GM12878 (cell line): ENCODE results near the gene CYSLTR2. TPM values are rescaled to one million over a fixed set of nuclear protein-coding genes. Genes with fewer than 3 reads are reported as not detected.

Experiments
- ATAC-seq: fragments of 200-7000 bp; cut with Tn5 transposase; 3 replicates; pipeline ENCODE4 v1.9.1; 2020; ENCODE audit warnings: mild to moderate bottlenecking, moderate library complexity
- BruUV-seq: library from RNA; stranded (reverse); fragments of 400-500 nt; replicated peaks from 2 replicates; lab custom pipeline; 2021; lab: Mats Ljungman, UMichigan
- CTCF ChIA-PET: fragments of 300-600 bp; sonication (Branson Sonifier 250); formaldehyde crosslinking; extraction: SDS; loops from one replicate; lab custom pipeline; 2021; ENCODE audit warnings: inconsistent platforms; lab: Yijun Ruan, JAX
- POLR2A ChIA-PET: fragments of 350-600 bp; formaldehyde crosslinking; extraction: SDS; loops from one replicate; lab custom pipeline; 2021; ENCODE audit warnings: inconsistent platforms; lab: Charles Lee
- RAD21 ChIA-PET: fragments of 300-600 bp; sonication (Branson Sonifier 250); formaldehyde crosslinking; loops from one replicate; lab custom pipeline; 2023; ENCODE audit warnings: antibody characterized with exemption; ENCODE audit not compliant: unreplicated experiment; lab: Charles Lee
- SMC1A ChIA-PET: fragments of 300-600 bp; sonication (Branson Sonifier 250); formaldehyde crosslinking; loops from one replicate; lab custom pipeline; 2023; ENCODE audit not compliant: unreplicated experiment, uncharacterized antibody; lab: Charles Lee
- DNase-seq: peaks from one replicate; pipeline ENCODE4 v3.0.0-alpha.2; 2011; ENCODE audit warnings: low read depth, low spot score
- FAIRE-seq: peaks from 3 replicates; lab custom pipeline; 2011; peaks lifted over from hg19 to GRCh38; lab: Jason Lieb, UNC
- H2AFZ ChIP-seq: 2 replicates; pipeline ENCODE4 v1.6.0; 2011; ENCODE audit warnings: low read depth, low read length, control low read depth; ENCODE audit not compliant: control insufficient read depth
- H3K27ac ChIP-seq: 2 replicates; pipeline ENCODE4 v1.5.1; 2011; ENCODE audit warnings: control low read depth; ENCODE audit not compliant: control insufficient read depth, insufficient read depth
- H3K27me3 ChIP-seq, 2 experiments: replicated peaks in 1 of 2; 2 replicates each; pipeline versions ENCODE4 v1.6.0 to v1.6.1; 2011; ENCODE audit warnings: low read length in 1 of 2; ENCODE audit not compliant: control insufficient read depth in 2 of 2, insufficient read depth in 2 of 2
- H3K36me3 ChIP-seq, 2 experiments: 2 replicates each; pipeline ENCODE4 v1.5.1; 2011; ENCODE audit warnings: low read length in 1 of 2; ENCODE audit not compliant: control insufficient read depth in 2 of 2, insufficient read depth in 2 of 2
- H3K4me1 ChIP-seq: 2 replicates; pipeline ENCODE4 v1.6.1; 2011; ENCODE audit warnings: mild to moderate bottlenecking, low read length, moderate library complexity, mixed read lengths; ENCODE audit not compliant: control insufficient read depth, insufficient read depth
- H3K4me2 ChIP-seq: 2 replicates; pipeline ENCODE4 v1.6.0; 2011; ENCODE audit warnings: control low read depth; ENCODE audit not compliant: control insufficient read depth, insufficient read depth
- H3K4me3 ChIP-seq: fragments of 200-600 bp; sonication (generic); 2 replicates; pipeline ENCODE4 v1.5.1; 2016
- H3K79me2 ChIP-seq: 2 replicates; pipeline ENCODE4 v1.6.0; 2011; ENCODE audit warnings: low read length; ENCODE audit not compliant: control insufficient read depth, insufficient read depth
- H3K9ac ChIP-seq: 2 replicates; pipeline ENCODE4 v1.8.0; 2011; ENCODE audit warnings: low read length, control low read depth, mixed read lengths; ENCODE audit not compliant: control insufficient read depth, insufficient read depth
- H3K9me3 ChIP-seq: replicated peaks from 3 replicates; pipeline ENCODE4 v1.5.1; 2011; ENCODE audit warnings: mild to moderate bottlenecking, low read length; ENCODE audit not compliant: control insufficient read depth, insufficient read depth
- H4K20me1 ChIP-seq: 2 replicates; pipeline ENCODE4 v1.6.0; 2011; ENCODE audit not compliant: control insufficient read depth, insufficient read depth
- BRCA1 ChIP-seq: IDR thresholded peaks from 2 replicates; pipeline ENCODE4 v1.6.1; 2011; ENCODE audit warnings: low read depth, low read length, improper control_type of control experiment
- CHD1 ChIP-seq: IDR thresholded peaks from 2 replicates; pipeline ENCODE4 v1.6.1; 2012; ENCODE audit warnings: low read depth, low read length, improper control_type of control experiment
- CREM ChIP-seq: IDR thresholded peaks from 2 replicates; pipeline ENCODE4 v1.6.1; 2014; ENCODE audit warnings: antibody characterized with exemption, low read depth
- FOXK2 ChIP-seq: fragments of 450-650 bp; IDR thresholded peaks from 2 replicates; pipeline ENCODE4 v1.6.1; 2017; ENCODE audit warnings: mild to moderate bottlenecking, moderate library complexity
- NR2C1 ChIP-seq: fragments of 450-650 bp; IDR thresholded peaks from 2 replicates; pipeline ENCODE4 v1.6.1; 2017; ENCODE audit warnings: antibody characterized with exemption, mild to moderate bottlenecking, moderate library complexity
- RAD21 ChIP-seq: IDR thresholded peaks from 2 replicates; pipeline ENCODE4 v1.6.1; 2011; ENCODE audit warnings: mild to moderate bottlenecking, low read depth, low read length, moderate library complexity; ENCODE audit not compliant: insufficient read depth
- SKIL ChIP-seq: fragments of 450-650 bp; IDR thresholded peaks from 2 replicates; pipeline ENCODE4 v1.6.1; 2017; ENCODE audit warnings: mild to moderate bottlenecking, low read depth, inconsistent platforms; ENCODE audit not compliant: poor library complexity, severe bottlenecking
- SMARCA5 ChIP-seq: fragments of 450-650 bp; IDR thresholded peaks from 2 replicates; pipeline ENCODE4 v1.6.1; 2017; ENCODE audit warnings: mild to moderate bottlenecking
- TCF7 ChIP-seq: IDR thresholded peaks from 2 replicates; pipeline ENCODE4 v1.6.1; 2014; ENCODE audit warnings: antibody characterized with exemption, borderline replicate concordance
- WGBS: methylation state at CpG from one replicate; pipeline ENCODE4 v1.1.6; 2016; ENCODE audit warnings: low lambda C conversion rate; ENCODE audit not compliant: insufficient replicate concordance, insufficient coverage; ENCODE audit errors: missing lambda C conversion rate; 5-methylcytosine and 5-hydroxymethylcytosine counted together
- in situ Hi-C: fragments of 300-500 bp; cut with MboI; formaldehyde crosslinking; loops from 9 replicates; pipeline ENCODE4 v1.14.3; 2018; ENCODE audit warnings: mixed read lengths
- intact Hi-C: fragments of 100-400 bp; cut with micrococcal nuclease; formaldehyde crosslinking; loops from one replicate; pipeline ENCODE4 v1.14.2; 2022; ENCODE audit not compliant: unreplicated experiment
- polyA plus RNA-seq, 11 experiments: library from polyadenylated mRNA; depleted of rRNA in 4 of 11; unstranded in 6 of 11; stranded (reverse) in 5 of 11; fragments of >200 nt; fragmentation: Nextera tagmentation in 4 of 11; fragmentation: Illumina TruSeq in 1 of 11; extraction: Ambion mirVana in 4 of 11; extraction: Trizol in 1 of 11; gene quantifications; 1 replicate in 1 of 11; 2 replicates in 10 of 11; pipeline versions ENCODE4 v1.2.1 to v1.2.3, GENCODE V29; 2011 to 2016; ENCODE audit warnings: inconsistent platforms in 2 of 11, missing spikeins in 2 of 11, low read depth in 1 of 11
- total RNA-seq, 4 experiments: library from RNA; depleted of rRNA in 3 of 4; stranded (reverse); fragments of >200 nt in 3 of 4; fragmentation: Illumina TruSeq in 1 of 4; extraction: Trizol in 1 of 4; gene quantifications; 2 replicates each; pipeline versions ENCODE4 v1.2.1 to v1.2.3, GENCODE V29; 2013 to 2021

The CYSLTR2 gene
- total and polyA plus RNA-seq, 10 of the 15 experiments (the other 5 are each of a cell fraction or from before 2014, with no cell fraction given), result 0.02 to 0.08 (median 0.03) TPM; not detected in 5

- Histone ChIP-seq H3K4me3 (no peak overlapping the region), H3K36me3 (no peaks in the 10 kb centered on the region), H3K4me2 (no peak overlapping the region), H3K9me3 (no peaks in the 10 kb centered on the region), H3K79me2 (no peaks in the 10 kb centered on the region), H2AFZ (no peak overlapping the region), H3K27ac (no peak overlapping the region), H4K20me1 (no peaks in the 10 kb centered on the region), H3K9ac (no peak overlapping the region), H3K27me3 (no peaks in the 10 kb centered on the region; a peak in 1 of 4 replicates), H3K4me1 (no peaks in the 10 kb centered on the region)
- intact Hi-C loops, result no loop called here
- in situ Hi-C loops, result no loop called here
- POLR2A ChIA-PET, result no interaction called here
- TF ChIP-seq TCF7 (no peak), SMARCA5 (no peak), CHD1 (no peak), NR2C1 (no peak), RAD21 (no peak), SKIL (no peak), BRCA1 (no peak), FOXK2 (no peak), CREM (no peak)
- WGBS, result 59% methylated on average over 3 of the region's 3 CpGs
- SMC1A ChIA-PET, result no interaction called here
- BruUV-seq, result no TSS peak
- no peak for ATAC-seq
- RAD21 ChIA-PET, result no interaction called here
- no peak for FAIRE-seq
- CTCF ChIA-PET, result interaction anchor here (0.7 kb wide), 1 partner anchor 14 kb away, joined by 3 read pairs; no protein-coding TSS in a partner anchor
- DNase-seq, result no peak
Measured at GRCh38 chr13:48678316-48678715, 24.6 kb downstream of the CYSLTR2 start.
